ENCODE data around the gene ZSWIM3. TPM values are rescaled to one million over a fixed set of nuclear protein-coding genes. Genes with fewer than 3 reads are reported as not detected.

Gene ZSWIM3
- total and polyA plus RNA-seq, 2 of the 8 experiments (the other 6 are each of a cell fraction or from before 2014, with no cell fraction given), result 5.5 to 6.9 TPM

- H2BK20ac ChIP-seq (ENCODE audit: low read length), result no peak overlapping the region
- peak overlapping the region; percentile 38; the same call in 1 of the 2 replicates for H4K8ac ChIP-seq (ENCODE audit: extremely low read depth, insufficient read depth, low read length)
- H2BK12ac ChIP-seq (ENCODE audit: low read depth, low read length), result no peak overlapping the region
- H2BK120ac ChIP-seq (replicated peaks; ENCODE audit: low read depth, low read length), result no peak overlapping the region
- H3K23ac ChIP-seq (ENCODE audit: insufficient read length), result no peak overlapping the region
- no peak overlapping the region for H4K5ac ChIP-seq (ENCODE audit: insufficient read length, low read depth, low read length)
- no peak overlapping the region for H2AFZ ChIP-seq (ENCODE audit: low read length)
- H2BK15ac ChIP-seq (ENCODE audit: low read length), result no peak overlapping the region
- H2AK5ac ChIP-seq (ENCODE audit: low read depth, low read length), result no peak overlapping the region
- peaks cover 6 to 39% (median 31%) of the 10 kb centered on the region in 4 experiments for H3K36me3 ChIP-seq (ENCODE audit: control insufficient read depth in 2 of 4, insufficient read depth in 4 of 4, low read length in 3 of 4)
- no peak overlapping the region for H3K4me2 ChIP-seq (ENCODE audit: insufficient read depth in 1 of 2, low read depth in 2 of 2, low read length in 2 of 2)
- TF ChIP-seq SUZ12 (IDR thresholded peaks at IDR 0.05; ENCODE audit: low read length) (no peak), NANOG (IDR thresholded peaks at IDR 0.05; ENCODE audit: insufficient read depth, low read depth, low read length, poor library complexity, severe bottlenecking) (no peak)
- H3K18ac ChIP-seq (ENCODE audit: extremely low read depth, low read length), result no peak overlapping the region
- no peak overlapping the region for H2BK5ac ChIP-seq (ENCODE audit: low read depth, low read length)
- FAIRE-seq, result no peak
- H3K27me3 ChIP-seq (replicated peaks in 1 of 4; ENCODE audit: control insufficient read depth in 3 of 4, extremely low read depth in 1 of 4, insufficient read depth in 3 of 4, low read length in 3 of 4), result no peaks in the 10 kb centered on the region
- no peak for DNase-seq (ENCODE audit: low read depth in 1 of 2, low spot score in 2 of 2)
- H3K14ac ChIP-seq (ENCODE audit: insufficient read length), result no peak overlapping the region
- peaks cover 2 to 12% of the 10 kb centered on the region in 2 experiments for H4K20me1 ChIP-seq (replicated peaks in 1 of 2; ENCODE audit: control insufficient read depth in 1 of 2, insufficient read depth in 2 of 2, low read length in 2 of 2)
- ChIA-PET CTCF (ENCODE audit: partially characterized antibody) (interaction anchor here (0.6 to 2.6 kb wide), 10 partner anchors 9 to 209 kb away, joined by 3 to 12 read pairs (median 4); partner anchors contain the start of genes CTSA and PCIF1), POLR2A (ENCODE audit: partially characterized antibody) (interaction anchor here (0.6 to 9.2 kb wide), 9 partner anchors 7 to 96 kb away, joined by 3 to 172 read pairs (median 25); partner anchors contain the start of genes CTSA, NEURL2, PCIF1 and ZSWIM1)
- 0 out of 4 replicates have a peak, but pooled peaks cover 0 to 3% of the 10 kb centered on the region in 2 experiments for H3K79me2 ChIP-seq (ENCODE audit: control insufficient read depth in 1 of 2, insufficient read depth in 2 of 2, low read length in 2 of 2)
- no peak overlapping the region for H3K4me3 ChIP-seq (ENCODE audit: extremely low read depth in 1 of 4, insufficient read depth in 2 of 4, low read depth in 3 of 4, low read length in 4 of 4)
- no peaks in the 10 kb centered on the region for H3K9me3 ChIP-seq (ENCODE audit: insufficient read depth in 2 of 2, low read depth in 1 of 2, low read length in 1 of 2)
- H3K79me1 ChIP-seq (ENCODE audit: low read depth, low read length), result no peaks in the 10 kb centered on the region; the same call in 1 of the 2 replicates
- H3K23me2 ChIP-seq (ENCODE audit: low read depth, low read length), result peaks cover 11% of the 10 kb centered on the region; the same call in 1 of the 2 replicates
- 88% methylated on average over 12 of the region's 12 CpGs; no CpG with 5 or more reads in 1 of the 2 experiments for WGBS, 2 experiments (ENCODE audit: extremely low coverage in 1 of 2, insufficient coverage in 1 of 2, insufficient read length in 1 of 2, insufficient replicate concordance in 2 of 2, low coverage in 1 of 2, low lambda C conversion rate in 2 of 2, missing lambda C conversion rate in 1 of 2)
- no peak overlapping the region for H3K9ac ChIP-seq (replicated peaks in 1 of 4; ENCODE audit: extremely low read depth in 1 of 4, low read depth in 3 of 4, low read length in 3 of 4)
- H4K91ac ChIP-seq (replicated peaks; ENCODE audit: insufficient read length, low read length), result no peak overlapping the region
- peaks cover 0 to 2% (median 0%) of the 10 kb centered on the region in 4 experiments; a peak in 3 of 7 replicates for H3K4me1 ChIP-seq (replicated peaks in 1 of 4; ENCODE audit: control insufficient read depth in 3 of 4, insufficient read depth in 4 of 4, low read length in 3 of 4)
- no peak overlapping the region for H3K27ac ChIP-seq (ENCODE audit: low read depth, low read length)
- no peak overlapping the region for H3K56ac ChIP-seq (replicated peaks; ENCODE audit: insufficient read length, low read depth, low read length)
- no peak overlapping the region for H3K4ac ChIP-seq (replicated peaks; ENCODE audit: insufficient read length, low read depth, low read length)
These were observed 52.0 kb downstream of the ZSWIM3 start for GRCh38 chr20:45909336-45909808.
